Activated gamma-delta T cell treated with anti-CD3 and anti-CD28 coated beads, Interleukin-2, amount 50 U/mL, for 16 hours (primary cell): ENCODE data around the gene FOXP4.
A peak's percentile ranks its signal among the peaks of the same experiment; 100 is the strongest.

Experiments used
- DNase-seq: peaks from one replicate; pipeline ENCODE4 v3.0.0-alpha.2; 2020; ENCODE audit warnings: low read depth

FOXP4 gene

GRCh38 chr6:41519745-41520699 is 26.2 kb upstream of the FOXP4 start:
- DNase-seq = no peak

DNA sequence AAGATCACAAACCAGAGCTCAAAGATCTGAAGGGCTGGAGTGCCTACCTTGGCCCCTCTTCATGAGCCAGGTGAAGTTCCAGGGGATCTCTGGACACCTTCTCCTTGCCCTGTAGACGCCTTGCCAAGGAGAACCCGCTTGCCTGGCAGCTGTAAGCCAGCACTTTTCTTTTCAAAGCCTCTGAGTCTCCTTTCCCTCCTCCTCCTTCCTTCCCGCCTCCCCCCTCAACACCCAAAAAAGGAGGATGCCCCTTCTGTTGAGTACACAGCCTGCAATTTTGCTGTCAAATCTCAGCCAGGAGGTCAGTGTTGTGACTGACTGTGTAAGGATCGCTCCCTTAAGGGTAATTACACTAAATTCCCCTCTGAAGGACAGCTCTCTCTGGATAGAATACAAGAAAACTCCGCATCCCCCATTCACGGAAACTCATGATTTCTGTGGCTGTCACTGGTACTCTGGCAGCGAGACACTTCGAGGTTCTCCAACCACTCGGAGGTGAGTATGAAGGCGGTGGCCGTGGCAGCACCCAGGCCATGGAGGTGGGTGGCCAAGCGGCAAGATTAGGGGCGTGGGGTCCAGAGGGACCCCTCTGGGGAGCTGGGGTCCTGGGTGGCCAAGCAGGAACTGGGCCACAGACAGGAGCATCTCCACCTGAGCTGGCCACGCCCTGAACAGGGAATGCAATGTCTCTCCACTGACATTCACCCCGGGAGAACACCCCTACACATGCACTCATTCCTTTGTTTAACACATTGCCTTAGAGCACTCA is 23.2 kb upstream of the FOXP4 start:
- DNase-seq = no peak

DNA sequence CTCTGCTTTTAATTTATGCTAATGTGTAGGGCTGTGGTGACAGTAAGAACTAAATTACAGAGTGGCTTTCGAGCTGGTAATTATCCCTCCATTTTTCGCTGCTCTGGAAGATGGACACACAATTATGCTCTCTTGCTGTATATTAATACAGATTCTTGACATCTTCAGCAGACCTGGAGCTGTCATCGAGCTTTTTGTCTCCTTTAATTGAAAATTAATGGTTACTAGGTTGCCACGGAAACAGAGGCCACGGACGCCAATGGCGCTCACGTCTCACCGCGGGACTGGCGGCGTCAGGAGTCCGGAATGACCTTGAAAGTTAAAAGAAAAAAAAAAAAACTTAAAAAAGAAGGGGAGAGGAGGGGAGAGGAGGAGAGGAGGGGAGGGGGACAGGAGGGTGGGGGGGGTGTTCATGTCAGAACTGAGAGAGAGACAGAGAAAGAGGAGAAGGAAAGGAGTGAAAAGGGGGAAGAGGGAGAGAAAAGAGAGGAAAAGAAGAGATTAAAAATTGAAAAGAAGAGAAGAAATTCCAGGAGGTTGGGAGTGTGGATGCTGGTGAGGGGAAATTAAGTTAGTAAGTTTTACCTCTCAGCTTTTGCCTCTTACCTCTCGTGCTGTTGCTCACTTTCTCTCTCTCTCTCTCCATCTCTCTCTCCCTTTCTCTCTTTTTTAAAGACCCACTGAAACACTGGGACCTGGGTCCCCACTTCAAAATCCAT is 22.1 kb upstream of the FOXP4 start:
- no peak for DNase-seq

DNA sequence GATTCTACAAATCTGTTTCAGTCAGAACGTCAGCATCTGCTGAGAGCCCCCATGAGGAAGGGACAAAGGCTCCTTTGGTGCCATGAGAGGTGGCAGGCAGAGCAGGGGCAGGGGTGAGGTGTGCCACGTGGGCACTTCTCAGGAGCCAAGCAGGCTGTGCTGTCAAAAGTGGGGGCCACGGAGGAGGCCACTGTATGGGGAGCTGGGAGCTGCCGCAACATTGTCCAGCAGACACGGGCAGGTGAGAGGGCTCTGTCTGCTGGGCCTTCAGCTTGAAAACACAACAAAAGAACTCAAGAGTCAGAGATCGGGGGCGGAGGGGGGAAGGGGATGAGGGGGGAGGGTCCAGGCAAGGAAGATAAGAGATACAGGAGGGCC is 21.6 kb upstream of the FOXP4 start:
- DNase-seq = no peak

GRCh38 chr6:41527721-41528408 is 18.3 kb upstream of the FOXP4 start:
- no peak for DNase-seq

DNA sequence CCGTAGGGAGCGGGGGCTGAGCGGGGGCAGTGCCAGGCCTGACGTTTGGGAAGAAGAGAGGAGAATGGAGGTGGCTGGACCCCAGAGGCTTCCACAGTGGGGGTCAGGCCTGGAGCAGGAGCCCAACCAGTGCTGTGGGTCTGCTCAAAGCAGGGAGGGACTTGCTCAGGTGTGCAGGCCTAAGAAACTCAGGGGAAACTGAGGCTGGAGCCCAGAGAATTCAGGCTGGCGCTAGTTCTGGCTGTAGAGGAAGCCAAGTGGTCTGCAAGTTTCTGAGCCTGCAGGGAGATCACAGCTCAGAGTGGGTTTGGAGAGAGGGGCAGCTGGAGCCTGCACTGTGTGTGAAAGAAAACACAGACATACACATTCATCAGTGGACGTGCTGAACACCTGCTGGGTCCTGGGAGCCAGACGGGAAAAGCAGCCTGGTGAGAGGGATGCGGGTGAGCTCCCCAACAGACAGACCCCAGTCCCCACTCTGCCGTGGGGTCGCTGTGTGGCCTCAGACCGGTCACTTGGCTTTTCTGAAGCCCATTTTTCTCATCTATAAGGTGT is 17.7 kb upstream of the FOXP4 start:
- DNase-seq = no peak

GRCh38 chr6:41529049-41529448 is 17.1 kb upstream of the FOXP4 start:
- no peak for DNase-seq

GRCh38 chr6:41529970-41530369 is 16.2 kb upstream of the FOXP4 start:
- no peak for DNase-seq

- no peak for DNase-seq
Observed at GRCh38 chr6:41530476-41530875, 15.7 kb upstream of the FOXP4 start.

GRCh38 chr6:41531016-41531415 is 15.2 kb upstream of the FOXP4 start:
- DNase-seq = no peak

GRCh38 chr6:41531591-41532582 is 14.3 kb upstream of the FOXP4 start:
- peak; percentile 69 for DNase-seq

DNA sequence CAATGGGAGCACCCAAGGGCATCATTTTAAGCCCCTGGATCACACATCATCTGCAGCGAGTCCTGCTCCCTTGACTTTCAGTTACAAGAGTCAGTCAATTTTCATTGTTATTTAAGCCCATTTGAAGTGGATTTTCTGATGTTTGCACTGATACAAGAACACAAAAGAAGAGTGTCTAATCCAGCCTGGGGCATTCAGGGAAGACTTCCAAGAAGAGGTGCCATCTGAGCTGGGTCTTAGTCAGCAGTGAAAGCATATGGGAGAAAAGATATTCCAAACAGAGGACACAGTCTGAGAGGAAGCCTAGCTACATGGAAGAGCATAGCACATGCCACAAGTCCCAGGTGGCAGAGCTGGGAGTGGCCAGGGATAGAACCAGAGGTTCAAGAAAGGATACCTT is 10.4 kb upstream of the FOXP4 start:
- no peak for DNase-seq

DNA sequence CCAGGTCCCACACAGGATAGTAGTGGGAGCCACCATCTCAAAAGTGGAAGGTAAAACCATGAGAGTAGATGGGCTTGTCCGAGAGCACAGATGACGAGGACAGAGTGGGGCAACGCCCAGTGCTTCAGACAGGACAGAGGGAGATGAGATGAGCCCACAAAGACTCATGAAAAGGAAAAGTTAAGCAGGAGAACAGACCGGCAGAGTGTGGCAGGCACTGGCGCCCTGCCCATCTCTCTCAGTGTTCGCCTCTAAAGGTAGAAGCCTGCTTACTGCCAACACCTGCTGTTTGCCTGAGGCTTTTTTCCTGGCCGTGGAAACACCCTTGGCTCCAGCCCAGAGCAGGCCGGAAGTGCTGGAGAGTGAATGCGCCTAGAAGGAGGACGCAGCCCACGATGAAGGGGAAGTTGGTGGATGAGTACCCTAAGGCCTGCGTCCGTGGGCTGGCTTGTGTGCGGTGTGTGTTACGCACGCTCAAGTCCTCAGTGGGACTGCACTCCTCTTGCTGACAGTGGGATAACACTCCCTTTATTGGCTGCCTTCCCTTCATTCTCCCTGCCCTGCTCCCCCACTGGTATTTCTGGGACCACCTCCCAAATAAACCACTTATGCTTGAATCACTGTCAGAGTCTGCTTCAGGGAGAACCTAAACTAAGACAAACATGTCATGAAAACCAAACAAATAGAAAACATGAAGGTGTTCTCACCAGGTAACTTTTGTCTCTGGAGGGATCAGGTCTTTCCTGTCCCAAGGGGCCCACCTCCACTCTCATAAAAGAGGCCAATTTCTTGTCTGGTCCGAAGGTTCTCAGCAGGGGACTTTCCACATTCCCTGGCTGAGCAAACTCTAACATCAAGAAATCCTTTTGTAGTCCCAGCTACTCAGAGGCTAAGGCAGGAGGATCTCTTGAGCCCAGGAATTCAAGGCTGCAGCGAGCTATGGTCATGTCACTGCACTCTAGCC is 9.1 kb upstream of the FOXP4 start:
- DNase-seq = no peak

- DNase-seq = no peak
Observed at GRCh38 chr6:41538556-41539182, 7.5 kb upstream of the FOXP4 start.

DNA sequence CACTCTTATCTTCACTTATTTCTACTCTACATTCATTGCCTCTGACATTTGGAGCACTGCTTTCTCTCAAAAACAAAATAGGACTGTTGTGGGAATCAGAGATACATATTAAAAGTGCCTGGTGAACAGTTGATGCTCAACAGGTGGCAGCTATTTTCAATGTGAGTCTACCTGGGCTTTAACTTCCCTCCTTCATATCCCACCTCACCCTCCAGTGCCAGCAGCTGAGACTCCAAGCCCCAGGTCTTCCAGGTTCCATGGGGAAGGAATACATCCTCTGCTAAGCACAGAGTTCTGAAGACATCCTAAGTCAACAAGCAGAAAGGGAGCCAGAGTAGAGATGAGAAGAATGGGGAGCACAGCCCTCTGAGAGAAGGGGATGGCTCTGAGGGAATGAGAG is 7.0 kb upstream of the FOXP4 start:
- DNase-seq = no peak

DNA sequence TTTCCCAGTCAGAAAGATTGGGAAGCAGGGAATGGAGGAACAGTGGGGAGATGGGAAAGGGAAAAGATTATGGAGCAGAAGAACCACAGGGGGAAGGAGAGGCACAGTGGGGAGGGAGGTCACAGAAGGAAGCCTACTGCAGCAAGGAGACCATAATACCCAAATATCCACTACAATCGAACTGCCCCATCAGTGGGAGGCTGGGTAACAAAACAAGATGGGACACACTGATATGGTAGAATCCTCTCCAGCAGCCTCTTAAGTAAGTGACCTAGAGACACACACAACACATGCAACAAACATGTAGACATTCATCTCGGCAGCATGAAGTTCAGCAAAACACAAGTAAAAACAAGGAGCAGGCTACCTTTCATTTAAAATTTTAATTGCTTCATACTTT is 4.8 kb upstream of the FOXP4 start:
- DNase-seq = no peak

DNA sequence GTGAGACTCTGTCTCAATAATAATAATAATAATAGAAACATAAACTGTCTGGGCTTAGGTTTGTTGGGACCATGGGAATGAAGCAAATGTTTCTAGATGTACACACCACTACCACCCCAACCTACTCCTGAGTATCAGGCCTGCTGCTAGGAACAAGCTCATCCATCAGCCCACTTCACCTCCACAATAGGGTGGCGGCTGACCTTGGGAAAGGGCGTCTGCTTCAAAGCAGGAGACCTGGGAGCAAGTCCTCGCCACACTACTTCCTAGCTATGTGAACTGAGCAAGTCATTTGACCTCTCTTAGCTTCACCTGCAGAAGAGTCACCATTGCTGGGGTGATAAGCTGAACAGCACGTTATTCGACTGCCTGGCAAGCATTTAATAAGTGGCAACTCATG is 3.1 kb upstream of the FOXP4 start:
- DNase-seq = no peak

GRCh38 chr6:41545247-41545702 is 906 bp upstream of the FOXP4 start:
- no peak for DNase-seq

DNA sequence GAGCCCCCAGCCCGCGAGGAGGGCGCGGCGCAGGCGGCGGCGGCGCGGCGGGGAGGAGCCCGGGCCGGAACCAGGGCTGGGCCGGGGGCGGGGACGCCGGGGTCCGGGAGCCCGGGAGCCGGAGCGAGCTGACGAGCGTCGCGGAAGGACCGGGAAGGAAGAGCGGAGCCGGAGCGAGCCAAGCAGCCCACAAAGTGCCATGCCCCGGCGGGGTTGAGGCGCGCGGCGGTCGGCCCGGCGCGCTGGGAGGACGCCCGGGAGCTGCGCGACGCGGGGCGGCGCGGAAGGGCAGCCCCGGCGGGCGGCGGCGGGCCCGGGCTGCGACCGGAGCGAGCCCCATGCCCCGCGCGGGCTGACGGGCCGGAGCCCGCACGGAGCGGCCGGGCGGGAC is 289 bp downstream of the FOXP4 start:
- DNase-seq = peak; percentile 31
